Type B pancreatic cell (in vitro differentiated cells): ENCODE data around the gene C4A. TPM values are rescaled to one million over a fixed set of nuclear protein-coding genes. Genes with fewer than 3 reads are reported as not detected.
"Not testable (repeated sequence)": the region's sequence is repeated elsewhere in the genome, so short reads cannot be mapped to it uniquely, and the experiment has no call there.

Experiments
- DNase-seq: peaks from one replicate; pipeline ENCODE4 v3.0.0; 2021; ENCODE audit warnings: mixed read lengths; ENCODE audit not compliant: unreplicated experiment; ENCODE audit errors: extremely low spot score
- H3K27ac Mint-ChIP-seq: 2 replicates; pipeline ENCODE4 v1.8.0; 2021; ENCODE audit warnings: mild to moderate bottlenecking, mixed read lengths
- H3K27me3 Mint-ChIP-seq: 2 replicates; pipeline ENCODE4 v1.8.0; 2021; ENCODE audit warnings: mixed read lengths
- H3K36me3 Mint-ChIP-seq: 2 replicates; pipeline ENCODE4 v1.8.0; 2021; ENCODE audit warnings: mixed read lengths
- H3K4me1 Mint-ChIP-seq: one replicate; pipeline ENCODE4 v1.8.0; 2021; ENCODE audit warnings: mixed read lengths; ENCODE audit not compliant: unreplicated experiment
- H3K4me3 Mint-ChIP-seq: 2 replicates; pipeline ENCODE4 v1.8.0; 2021; ENCODE audit warnings: mild to moderate bottlenecking, mixed read lengths
- H3K9me3 Mint-ChIP-seq: 2 replicates; pipeline ENCODE4 v1.8.0; 2021; ENCODE audit warnings: mixed read lengths
- CTCF ChIP-seq: fragments of 200-600 bp; sonication (generic); conservative IDR thresholded peaks from 2 replicates; pipeline ENCODE4 v1.5.0; 2021; ENCODE audit warnings: antibody characterized with exemption, mild to moderate bottlenecking
- total RNA-seq: library from RNA; stranded (reverse); gene quantifications from 2 replicates; pipeline ENCODE4 v1.2.1, GENCODE V29; 2021; ENCODE audit warnings: low replicate concordance

Gene C4A
- total RNA-seq, 1 donor from 2014 or later = 9.7 TPM

GRCh38 chr6:31979238-31979898 lies 2.5 kb upstream of the C4A start:
- no peaks in the 10 kb centered on the region for H3K9me3 Mint-ChIP-seq
- peaks cover 4% of the 10 kb centered on the region for H3K36me3 Mint-ChIP-seq
- H3K27me3 Mint-ChIP-seq = no peaks in the 10 kb centered on the region

GRCh38 chr6:31980195-31980876 lies 1.5 kb upstream of the C4A start:
- not testable (repeated sequence) for H3K4me1 Mint-ChIP-seq, H3K36me3 Mint-ChIP-seq, H3K27me3 Mint-ChIP-seq

More at GRCh38 chr6:31979238-31979898, 2.5 kb upstream of the C4A start:
- H3K4me3 Mint-ChIP-seq = no peak overlapping the region
- no peaks in the 10 kb centered on the region for H3K4me1 Mint-ChIP-seq
- no peak for TF ChIP-seq CTCF
- no peak for DNase-seq
- no peak overlapping the region for H3K27ac Mint-ChIP-seq

GRCh38 chr6:31980998-31981397 lies 859 bp upstream of the C4A start:
- H3K36me3 Mint-ChIP-seq, H3K9me3 Mint-ChIP-seq, H3K4me1 Mint-ChIP-seq, H3K4me3 Mint-ChIP-seq, H3K27ac Mint-ChIP-seq, H3K27me3 Mint-ChIP-seq, DNase-seq: not testable (repeated sequence)

More at GRCh38 chr6:31980195-31980876, 1.5 kb upstream of the C4A start:
- not testable (repeated sequence) for H3K27ac Mint-ChIP-seq, DNase-seq, H3K4me3 Mint-ChIP-seq, H3K9me3 Mint-ChIP-seq

- not testable (repeated sequence) for H3K27me3 Mint-ChIP-seq, H3K4me3 Mint-ChIP-seq, H3K36me3 Mint-ChIP-seq, H3K4me1 Mint-ChIP-seq, H3K9me3 Mint-ChIP-seq, H3K27ac Mint-ChIP-seq, DNase-seq
Measured at GRCh38 chr6:31989363-31989762, 7.5 kb downstream of the C4A start.

GRCh38 chr6:31994421-31994820 lies 12.6 kb downstream of the C4A start:
- not testable (repeated sequence) for H3K27me3 Mint-ChIP-seq, H3K36me3 Mint-ChIP-seq, DNase-seq, H3K9me3 Mint-ChIP-seq, H3K27ac Mint-ChIP-seq, H3K4me3 Mint-ChIP-seq, H3K4me1 Mint-ChIP-seq

- H3K4me1 Mint-ChIP-seq, DNase-seq, H3K9me3 Mint-ChIP-seq, H3K27me3 Mint-ChIP-seq, H3K4me3 Mint-ChIP-seq, H3K27ac Mint-ChIP-seq, H3K36me3 Mint-ChIP-seq: not testable (repeated sequence)
Measured at GRCh38 chr6:31996385-31996784, 14.5 kb downstream of the C4A start.

GRCh38 chr6:32002546-32003268 lies 20.9 kb downstream of the C4A start:
- H3K27me3 Mint-ChIP-seq, H3K27ac Mint-ChIP-seq, DNase-seq, H3K9me3 Mint-ChIP-seq, H3K4me3 Mint-ChIP-seq, H3K4me1 Mint-ChIP-seq, H3K36me3 Mint-ChIP-seq: not testable (repeated sequence)

GRCh38 chr6:32003301-32003700 lies 21.4 kb downstream of the C4A start:
- not testable (repeated sequence) for H3K27ac Mint-ChIP-seq, DNase-seq, H3K4me1 Mint-ChIP-seq, H3K4me3 Mint-ChIP-seq, H3K27me3 Mint-ChIP-seq, H3K36me3 Mint-ChIP-seq, H3K9me3 Mint-ChIP-seq

- not testable (repeated sequence) for H3K27me3 Mint-ChIP-seq, H3K36me3 Mint-ChIP-seq, H3K4me3 Mint-ChIP-seq, H3K27ac Mint-ChIP-seq, DNase-seq, H3K4me1 Mint-ChIP-seq, H3K9me3 Mint-ChIP-seq
Measured at GRCh38 chr6:32004393-32004792, 22.5 kb downstream of the C4A start.

- H3K4me3 Mint-ChIP-seq, H3K27me3 Mint-ChIP-seq, H3K36me3 Mint-ChIP-seq, DNase-seq, H3K9me3 Mint-ChIP-seq, H3K27ac Mint-ChIP-seq, H3K4me1 Mint-ChIP-seq: not testable (repeated sequence)
Measured at GRCh38 chr6:32004864-32005537, 23.1 kb downstream of the C4A start.

- not testable (repeated sequence) for H3K4me3 Mint-ChIP-seq, H3K36me3 Mint-ChIP-seq, H3K4me1 Mint-ChIP-seq, H3K9me3 Mint-ChIP-seq, DNase-seq, H3K27me3 Mint-ChIP-seq, H3K27ac Mint-ChIP-seq
Measured at GRCh38 chr6:32005538-32005880, 23.7 kb downstream of the C4A start.

- H3K4me1 Mint-ChIP-seq, H3K9me3 Mint-ChIP-seq, H3K27ac Mint-ChIP-seq, DNase-seq, H3K4me3 Mint-ChIP-seq, H3K36me3 Mint-ChIP-seq, H3K27me3 Mint-ChIP-seq: not testable (repeated sequence)
Measured at GRCh38 chr6:32005991-32006529, 24.2 kb downstream of the C4A start.
